Measurements from ENCODE around the gene PGPEP1. TPM values are rescaled to one million over a fixed set of nuclear protein-coding genes. Genes with fewer than 3 reads are reported as not detected.

The PGPEP1 gene
- polyA plus RNA-seq, 3 donors: 10.3 to 25.1 (median 10.3) TPM

GRCh38 chr19:18291590-18292461 lies 48.6 kb upstream of the PGPEP1 start:
- H4K20me1 ChIP-seq (ENCODE audit: insufficient read depth, low read length): no peaks in the 10 kb centered on the region
- peak overlapping the region; percentile 97 to 100 (median 99) for H3K27ac Mint-ChIP-seq
- peaks cover 41 to 50% of the 10 kb centered on the region in 2 donors for H3K4me1 ChIP-seq (ENCODE audit: control insufficient read depth in 1 of 2, insufficient read depth in 2 of 2, low read length in 2 of 2)
- peak overlapping the region; percentile 61 for H2AFZ ChIP-seq (ENCODE audit: insufficient read depth, low read depth, low read length, poor library complexity, severe bottlenecking)
- H3K27me3 Mint-ChIP-seq (ENCODE audit: low read depth in 3 of 3): peaks cover 0 to 2% (median 0%) of the 10 kb centered on the region in 3 donors
- peak overlapping the region; percentile 87 to 92 for H3K4me3 Mint-ChIP-seq
- intact Hi-C loops (cut with micrococcal nuclease): loop anchor here (1.0 kb wide), 2 partner anchors 9 to 10 kb away; no protein-coding TSS in a partner anchor
- H3K9me3 Mint-ChIP-seq: peaks cover 0 to 2% (median 0%) of the 10 kb centered on the region in 7 donors
- H3K9ac ChIP-seq (ENCODE audit: insufficient read depth, low read length, poor library complexity, severe bottlenecking): peak overlapping the region; percentile 89
- H3K79me2 ChIP-seq (ENCODE audit: insufficient read depth, low read length): no peaks in the 10 kb centered on the region
- H3K27ac ChIP-seq (ENCODE audit: low read depth in 1 of 2, low read length in 2 of 2): peak overlapping the region; percentile 99 to 100
- H3K27me3 ChIP-seq (ENCODE audit: control insufficient read depth in 2 of 2, insufficient read depth in 2 of 2, low read length in 2 of 2): no peaks in the 10 kb centered on the region
- no peaks in the 10 kb centered on the region for H3K9me3 ChIP-seq (replicated peaks in 1 of 2; ENCODE audit: control insufficient read depth in 1 of 2, insufficient read depth in 1 of 2, low read length in 2 of 2)
- TF ChIP-seq CTCF (IDR thresholded peaks at IDR 0.05): no peak
- H3K36me3 ChIP-seq (replicated peaks in 1 of 2; ENCODE audit: control insufficient read depth in 1 of 2, insufficient read depth in 2 of 2, low read length in 2 of 2): no peaks in the 10 kb centered on the region
- WGBS (ENCODE audit: insufficient coverage): under 1% methylated on average over 53 of the region's 75 CpGs
- peak overlapping the region; percentile 62 to 94 (median 92) for H3K4me3 ChIP-seq (replicated peaks in 1 of 3; ENCODE audit: low read depth in 2 of 3, low read length in 3 of 3)
- peaks cover 40% of the 10 kb centered on the region for H3K4me1 Mint-ChIP-seq
- H3K4me2 ChIP-seq (replicated peaks; ENCODE audit: extremely low read depth, low read length, poor library complexity, severe bottlenecking): peak overlapping the region; percentile 97
- DNase-seq: peak; percentile 80 to 90 (median 86)
- peaks cover 2 to 6% of the 10 kb centered on the region in 2 donors for H3K36me3 Mint-ChIP-seq

GRCh38 chr19:18292462-18292809 lies 48.0 kb upstream of the PGPEP1 start:
- DNase-seq: no peak
- Histone ChIP-seq H3K9me3 (replicated peaks in 1 of 2; ENCODE audit: control insufficient read depth in 1 of 2, insufficient read depth in 1 of 2, low read length in 2 of 2) (no peaks in the 10 kb centered on the region), H4K20me1 (ENCODE audit: insufficient read depth, low read length) (no peaks in the 10 kb centered on the region), H3K36me3 (replicated peaks in 1 of 2; ENCODE audit: control insufficient read depth in 1 of 2, insufficient read depth in 2 of 2, low read length in 2 of 2) (no peaks in the 10 kb centered on the region), H3K4me3 (replicated peaks in 1 of 3; ENCODE audit: low read depth in 2 of 3, low read length in 3 of 3) (peak overlapping the region; percentile 62 to 94 (median 92)), H3K27ac (ENCODE audit: low read depth in 1 of 2, low read length in 2 of 2) (peak overlapping the region; percentile 99 to 100), H2AFZ (ENCODE audit: insufficient read depth, low read depth, low read length, poor library complexity, severe bottlenecking) (no peak overlapping the region), H3K4me2 (replicated peaks; ENCODE audit: extremely low read depth, low read length, poor library complexity, severe bottlenecking) (peak overlapping the region; percentile 97), H3K4me1 (ENCODE audit: control insufficient read depth in 1 of 2, insufficient read depth in 2 of 2, low read length in 2 of 2) (peaks cover 41 to 50% of the 10 kb centered on the region in 2 donors), H3K27me3 (ENCODE audit: control insufficient read depth in 2 of 2, insufficient read depth in 2 of 2, low read length in 2 of 2) (no peaks in the 10 kb centered on the region), H3K79me2 (ENCODE audit: insufficient read depth, low read length) (no peaks in the 10 kb centered on the region), H3K9ac (ENCODE audit: insufficient read depth, low read length, poor library complexity, severe bottlenecking) (peak overlapping the region; percentile 89)
- Mint-ChIP-seq H3K4me1 (peaks cover 42% of the 10 kb centered on the region), H3K9me3 (peaks cover 0 to 2% (median 0%) of the 10 kb centered on the region in 7 donors), H3K27me3 (ENCODE audit: low read depth in 3 of 3) (peaks cover 0 to 5% (median 2%) of the 10 kb centered on the region in 3 donors), H3K36me3 (peaks cover 2 to 6% of the 10 kb centered on the region in 2 donors), H3K27ac (peak overlapping the region; percentile 97 to 100 (median 99)), H3K4me3 (peak overlapping the region; percentile 87 to 92)
- 0% methylated on average over 3 of the region's 20 CpGs for WGBS (ENCODE audit: insufficient coverage)
- no peak for TF ChIP-seq CTCF (IDR thresholded peaks at IDR 0.05)
- intact Hi-C loops (cut with micrococcal nuclease): loop anchor here in 1 of 2 donors (1.0 kb wide), 1 partner anchor 10 kb away; no protein-coding TSS in a partner anchor

Measured in CD14-positive monocyte (primary cell).